DMS53 (cell line): Measurements from ENCODE around the gene PITPNC1.
"Not testable (repeated sequence)": the region's sequence is repeated elsewhere in the genome, so short reads cannot be mapped to it uniquely, and the experiment has no call there.

ENCODE experiments used
- DNase-seq: peaks from one replicate; lab custom pipeline; 2025; lab: John Stamatoyannopoulos, UW

The PITPNC1 gene

DNA sequence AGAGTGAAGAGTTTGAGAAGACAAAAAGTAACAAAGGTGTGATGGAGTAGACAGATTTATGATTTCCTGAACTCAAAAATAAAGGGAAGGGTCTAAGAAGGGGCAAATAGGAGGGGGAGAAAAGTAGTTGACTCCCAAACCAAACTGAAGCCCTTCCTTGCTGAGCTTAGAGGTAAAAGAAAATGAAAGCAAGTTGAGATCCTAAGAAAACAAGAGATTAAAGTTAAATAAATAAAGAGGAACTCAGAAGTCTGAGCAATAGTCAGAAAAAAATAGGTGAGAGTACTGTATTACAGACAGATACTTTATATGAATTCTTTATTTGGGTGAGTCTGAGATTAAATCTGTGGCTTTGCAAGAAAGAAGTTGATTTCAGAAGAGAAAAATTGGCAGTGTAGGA, 7.4 kb upstream of the PITPNC1 start:
- DNase-seq = no peak

DNA sequence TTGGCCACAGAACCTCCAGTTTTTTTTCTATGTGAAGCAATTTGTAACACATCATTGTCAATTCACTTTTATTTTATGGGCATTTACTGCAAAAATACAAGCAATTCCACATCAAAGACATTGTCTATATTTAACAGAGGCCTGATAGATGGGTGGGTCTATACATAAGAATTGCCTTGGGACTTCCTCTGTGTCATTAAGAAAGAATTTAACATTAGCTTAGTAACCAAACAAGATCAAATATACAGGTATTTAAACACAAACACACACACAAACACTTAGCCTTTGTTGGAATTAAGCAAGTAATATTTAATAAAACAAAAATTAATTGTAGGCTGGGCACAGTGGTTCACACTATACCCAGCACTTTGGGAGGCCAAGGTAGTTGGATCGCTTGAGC, 4.3 kb upstream of the PITPNC1 start:
- no peak for DNase-seq

DNA sequence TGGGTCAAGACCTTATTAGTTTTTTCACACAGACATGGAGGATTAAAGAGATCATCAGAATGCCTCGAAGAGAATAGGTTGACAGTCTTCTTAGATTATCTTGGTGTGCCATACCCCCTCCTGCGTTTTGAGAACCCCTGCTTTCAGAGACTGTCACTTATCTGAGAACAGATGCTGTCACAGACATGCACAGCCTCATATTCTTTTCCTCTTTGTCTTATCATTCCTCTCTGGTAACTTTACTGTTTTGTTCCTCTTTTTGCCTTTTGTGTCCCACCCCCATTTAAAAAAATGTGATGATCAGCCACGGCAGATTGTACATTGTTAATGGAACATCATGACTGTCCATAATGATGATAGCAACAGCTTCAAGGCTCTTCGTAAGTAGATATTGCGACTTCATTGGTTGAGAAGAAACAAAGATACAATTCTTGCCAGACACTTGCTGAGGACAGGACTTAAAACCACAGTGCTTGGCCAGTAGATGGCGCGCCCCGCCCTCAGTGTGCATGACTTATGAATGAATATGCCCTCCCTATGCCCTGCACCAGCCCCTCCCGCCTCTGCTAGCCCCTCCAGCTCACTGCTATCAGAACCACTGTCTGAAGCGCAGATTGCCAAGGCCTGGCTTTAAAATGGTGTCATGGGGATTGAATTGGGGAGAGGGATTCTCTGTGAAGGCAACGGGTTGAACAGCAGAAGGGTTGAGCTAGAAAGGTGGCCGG, 2.6 kb upstream of the PITPNC1 start:
- DNase-seq = peak; percentile 89

DNA sequence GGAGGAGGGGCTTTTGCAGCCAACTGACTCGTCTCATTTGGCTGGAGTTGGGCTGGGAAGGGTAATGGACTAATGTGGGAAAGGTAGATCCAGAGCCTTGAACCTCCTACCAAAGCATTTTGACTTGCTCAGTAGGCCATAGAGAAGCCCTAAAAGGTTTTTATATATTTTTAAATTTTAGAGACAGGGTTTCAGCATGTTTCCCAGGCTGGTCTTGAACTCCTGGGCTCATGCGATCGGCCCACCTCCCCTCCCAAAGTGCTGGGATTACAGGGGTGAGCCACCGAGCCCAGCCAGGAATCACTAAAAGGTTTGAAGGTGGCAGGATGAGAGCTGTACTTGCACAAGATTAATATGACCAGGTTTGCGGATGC, 2.0 kb upstream of the PITPNC1 start:
- DNase-seq = no peak

DNA sequence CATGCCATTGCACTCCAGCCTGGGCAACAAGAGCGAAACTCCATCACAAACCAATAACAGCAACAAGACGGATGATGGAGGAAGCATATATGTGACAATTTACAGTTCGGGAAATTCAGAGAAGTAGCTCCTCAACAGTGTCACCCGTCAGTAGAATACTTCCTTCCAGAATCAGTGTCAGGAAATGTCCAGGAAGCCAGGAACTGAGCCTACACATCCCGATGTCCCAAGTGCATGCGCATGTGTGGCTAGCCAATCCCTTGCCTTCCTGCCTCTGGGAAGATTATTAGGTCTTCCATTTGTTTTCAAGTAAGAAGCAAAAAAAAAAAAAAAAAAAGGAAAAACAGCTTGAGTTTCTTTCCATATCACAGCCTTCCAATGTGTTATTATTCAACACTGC, 1.4 kb upstream of the PITPNC1 start:
- no peak for DNase-seq

DNA sequence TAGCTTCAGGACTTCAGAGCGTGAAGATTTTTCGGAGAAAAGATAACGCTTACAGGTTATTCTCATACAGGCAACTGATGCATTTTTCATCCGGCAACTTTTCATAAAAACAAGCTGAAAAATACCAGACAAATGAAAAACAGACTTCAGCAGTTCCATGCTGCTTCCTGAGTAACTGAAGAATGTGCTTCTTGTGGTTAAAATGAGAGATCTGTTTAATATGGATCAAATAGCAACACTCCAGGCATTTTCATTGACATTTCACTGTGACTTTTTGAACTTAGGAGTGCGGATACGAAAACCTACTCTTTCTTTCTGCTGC, 705 bp upstream of the PITPNC1 start:
- no peak for DNase-seq

DNA sequence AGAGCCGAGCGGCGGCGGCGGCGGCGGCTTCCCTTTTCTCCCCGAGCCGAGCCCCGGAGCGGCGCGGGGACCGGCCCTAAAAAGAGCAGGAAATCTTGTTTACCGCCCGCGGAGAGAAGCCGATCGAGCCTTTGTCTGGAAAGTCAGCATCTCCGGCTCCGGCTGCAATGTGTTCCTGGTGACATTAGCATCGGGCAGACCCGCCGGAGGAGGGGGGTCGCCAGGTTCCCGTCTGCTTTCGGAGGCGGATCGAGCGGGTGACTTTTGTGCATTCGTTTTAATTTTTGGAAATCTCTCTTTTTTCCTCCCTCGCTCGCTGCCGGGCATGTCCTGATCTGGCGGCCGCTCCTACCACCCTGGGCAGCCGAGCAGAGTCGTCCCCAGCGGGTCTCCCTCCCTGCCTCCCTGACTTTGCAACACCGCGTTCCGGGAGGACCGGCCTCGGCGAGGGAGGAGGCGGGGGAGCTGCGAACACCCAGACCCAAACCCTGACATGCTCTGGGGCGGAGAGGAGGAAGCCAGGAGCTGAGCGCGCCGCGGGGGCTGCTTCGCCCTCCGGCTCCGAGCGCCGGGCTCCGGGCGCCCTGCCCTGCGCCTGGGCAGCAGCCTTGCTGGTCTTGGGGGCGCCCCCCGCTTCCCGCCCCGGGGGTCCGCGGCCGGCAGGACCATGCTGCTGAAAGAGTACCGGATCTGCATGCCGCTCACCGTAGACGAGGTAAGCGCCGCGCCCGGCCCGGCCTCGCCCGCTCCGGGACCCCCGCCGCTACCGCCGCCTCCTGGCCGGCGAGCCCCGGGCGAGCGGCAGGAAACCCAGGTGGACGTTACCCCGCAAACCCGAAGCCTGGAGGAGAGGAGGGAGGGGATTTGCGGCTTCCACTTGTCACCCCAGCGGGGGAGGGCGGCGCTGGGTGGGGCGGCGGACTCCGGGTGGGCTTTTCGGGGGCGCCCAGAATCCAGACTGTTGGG, 690 bp downstream of the PITPNC1 start:
- peak; percentile 70 for DNase-seq

DNA sequence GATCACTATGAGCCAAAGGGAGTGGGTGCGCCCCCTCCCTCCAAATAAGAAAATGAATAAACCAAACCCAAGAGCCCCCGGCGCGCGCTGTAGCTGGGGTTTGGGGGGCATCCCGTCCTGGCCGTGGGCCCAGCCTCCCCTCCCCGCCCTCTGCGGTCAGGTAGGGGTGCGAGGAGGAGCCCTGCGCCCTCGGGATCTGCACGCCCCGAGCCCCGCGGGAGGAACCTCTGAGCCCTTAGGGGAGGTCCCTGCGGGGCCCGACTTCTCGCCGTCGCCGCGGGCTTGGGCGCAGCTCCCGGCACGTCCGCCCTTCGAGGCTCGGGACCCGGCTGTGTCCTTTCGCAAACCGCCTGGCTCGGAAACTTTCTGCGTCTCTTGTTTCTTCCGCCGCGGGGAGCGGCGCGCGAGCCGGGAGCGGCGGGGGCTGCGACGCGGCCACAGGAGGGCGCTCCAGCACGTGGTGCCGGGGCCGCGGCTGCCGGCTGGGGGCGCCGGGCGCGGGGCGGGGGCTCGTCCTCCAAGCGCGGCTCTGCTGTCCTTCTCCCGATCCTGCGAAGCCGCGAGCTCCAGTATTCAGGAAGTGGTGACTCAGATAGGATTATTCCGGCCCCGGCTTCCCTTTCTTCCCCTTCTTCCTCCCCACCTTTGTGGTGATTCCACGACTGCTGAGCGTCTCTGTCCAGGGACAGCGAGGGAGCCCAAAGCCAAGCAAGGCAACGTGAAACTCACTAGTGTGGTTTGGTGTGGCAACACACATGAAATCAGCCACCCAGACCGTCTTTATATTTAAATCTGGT, 1.6 kb downstream of the PITPNC1 start:
- DNase-seq = peak; percentile 94

DNA sequence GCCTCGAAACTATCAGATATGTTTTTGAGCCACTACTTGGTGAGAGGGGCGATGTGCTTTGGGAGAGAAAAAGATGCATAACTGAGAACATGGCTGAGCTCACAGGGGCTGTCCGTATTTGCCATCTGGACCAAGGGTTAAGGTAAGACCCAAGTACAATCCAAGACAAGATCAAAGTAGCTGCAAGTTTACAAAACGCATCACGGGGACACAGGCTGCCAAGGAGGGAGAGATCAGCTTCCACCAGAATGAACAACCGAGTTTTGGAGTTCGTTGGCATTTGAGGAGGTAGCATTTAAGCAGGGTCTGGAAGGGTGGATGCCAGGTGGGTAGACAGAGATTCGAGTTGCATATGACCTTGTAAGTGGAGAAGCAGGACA, 2.2 kb downstream of the PITPNC1 start:
- no peak for DNase-seq

DNA sequence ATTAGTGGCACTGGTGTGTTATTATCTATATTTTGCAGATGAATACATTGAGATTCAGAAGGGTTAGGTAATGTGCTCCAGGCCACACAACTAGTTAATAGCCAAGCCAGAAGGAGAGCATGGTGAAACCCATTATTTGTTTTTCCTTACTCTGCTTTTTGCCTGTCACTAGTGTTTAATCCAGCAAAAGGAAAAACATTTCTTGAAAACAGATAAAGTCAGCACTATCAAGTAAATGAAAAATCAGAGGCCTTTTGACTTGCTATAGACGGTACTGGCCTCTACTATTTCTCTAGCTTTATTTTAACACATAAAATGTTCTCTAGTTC, 4.8 kb downstream of the PITPNC1 start:
- DNase-seq = no peak

DNA sequence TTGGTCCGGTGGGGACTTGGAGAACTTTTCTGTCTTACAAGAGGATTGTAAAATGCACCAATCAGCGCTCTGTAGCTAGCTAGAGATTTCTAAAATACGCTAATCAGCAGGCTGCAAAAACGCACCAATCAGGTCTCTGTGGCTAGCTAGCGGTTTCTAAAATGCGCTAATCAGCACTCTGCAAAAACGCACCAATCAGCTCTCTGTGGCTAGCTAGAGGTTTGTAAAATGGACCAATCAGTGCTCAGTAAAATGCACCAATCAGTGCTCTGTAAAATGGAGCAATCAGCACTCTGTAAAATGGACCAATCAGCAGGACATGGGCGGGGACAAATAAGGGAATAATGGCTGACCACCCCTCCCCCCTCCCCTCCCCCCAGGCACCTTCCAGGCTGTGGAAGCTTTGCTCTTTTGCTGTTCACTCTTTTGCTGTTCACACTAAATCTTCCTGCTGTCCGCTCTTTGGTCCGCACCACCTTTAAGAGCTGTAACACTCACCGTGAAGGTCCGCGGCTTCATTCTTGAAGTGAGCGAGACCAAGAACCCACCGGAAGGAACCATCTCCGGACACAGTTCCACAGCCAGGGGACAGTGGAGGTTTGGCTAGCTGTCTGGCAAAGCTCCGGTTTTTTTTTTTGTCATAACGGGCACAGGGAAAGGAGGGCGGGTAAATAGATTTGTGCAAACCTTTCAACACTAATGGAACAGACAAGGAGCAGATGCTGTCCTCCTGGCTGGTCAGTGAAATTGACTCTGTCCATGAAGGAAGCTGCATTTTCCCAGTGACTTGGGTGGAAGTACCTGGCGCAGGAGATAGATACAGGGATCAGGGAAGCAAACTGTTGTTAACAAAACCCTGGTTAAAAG, 8.3 kb downstream of the PITPNC1 start:
- DNase-seq = peak; percentile 21

DNA sequence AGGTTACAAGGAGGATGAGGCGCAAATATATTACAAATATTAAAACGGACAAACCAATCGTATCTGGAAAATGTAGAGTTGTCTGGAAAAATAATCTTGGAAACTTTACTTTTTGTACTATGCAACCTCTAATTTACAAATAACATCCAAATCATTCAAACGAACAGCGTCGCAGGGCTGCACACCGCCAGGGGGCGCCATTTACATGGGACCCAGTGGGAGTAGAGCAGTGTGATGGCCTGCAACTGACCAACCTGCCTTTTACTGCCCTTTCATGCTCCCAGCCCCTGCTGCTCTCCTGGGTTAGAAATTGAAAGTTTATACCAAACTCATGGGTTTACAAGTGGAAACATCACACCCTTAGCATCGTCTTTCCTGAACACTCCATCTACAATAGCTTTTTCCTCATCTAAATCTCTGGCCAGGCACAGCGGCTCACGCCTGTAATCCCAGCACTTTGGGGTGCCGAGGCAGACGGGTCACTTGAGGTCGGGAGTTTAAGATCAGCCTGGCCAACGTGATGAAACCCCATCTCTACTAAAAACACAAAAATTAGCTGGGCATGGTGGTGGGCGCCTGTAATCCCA, 10.0 kb downstream of the PITPNC1 start:
- DNase-seq = peak; percentile 75

DNA sequence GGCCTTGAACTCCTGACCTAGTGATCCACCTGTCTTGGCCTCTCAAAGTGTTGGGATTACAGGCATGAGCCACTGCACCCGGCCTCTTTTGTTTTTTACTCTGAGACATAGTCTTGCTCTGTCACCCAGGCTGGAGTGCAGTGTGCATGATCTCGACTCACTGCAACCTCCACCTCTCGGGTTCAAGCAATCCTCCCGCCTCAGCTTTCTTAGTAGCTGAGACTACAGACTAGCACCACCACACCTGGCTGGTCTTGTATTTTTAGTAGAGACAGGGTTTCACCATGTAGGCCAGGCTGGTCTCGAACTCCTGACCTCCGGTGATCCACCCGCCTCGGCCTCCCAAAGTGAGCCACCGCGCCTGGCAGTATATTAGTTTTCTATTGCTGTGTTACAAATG, 11.5 kb downstream of the PITPNC1 start:
- not testable (repeated sequence) for DNase-seq

DNA sequence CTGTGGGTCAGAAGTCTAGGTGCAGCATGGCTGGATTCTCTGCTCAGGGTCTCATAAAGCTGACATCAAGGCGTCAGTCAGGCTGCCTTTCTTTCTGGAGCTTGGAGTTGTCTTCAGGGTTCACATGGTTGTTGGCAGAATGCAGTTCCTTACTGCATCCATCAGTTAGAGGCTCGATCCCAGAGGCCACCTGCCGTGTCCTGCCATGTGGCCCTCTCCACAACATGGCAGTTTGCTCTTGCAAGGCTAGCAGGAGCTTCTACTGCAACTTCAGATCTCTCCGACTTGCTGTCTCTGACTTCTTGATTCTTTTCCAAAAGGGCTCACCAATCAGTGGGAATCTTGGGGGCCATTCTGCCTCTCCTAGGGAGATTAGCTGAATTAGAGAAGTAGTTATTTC, 11.9 kb downstream of the PITPNC1 start:
- peak; percentile 36 for DNase-seq

DNA sequence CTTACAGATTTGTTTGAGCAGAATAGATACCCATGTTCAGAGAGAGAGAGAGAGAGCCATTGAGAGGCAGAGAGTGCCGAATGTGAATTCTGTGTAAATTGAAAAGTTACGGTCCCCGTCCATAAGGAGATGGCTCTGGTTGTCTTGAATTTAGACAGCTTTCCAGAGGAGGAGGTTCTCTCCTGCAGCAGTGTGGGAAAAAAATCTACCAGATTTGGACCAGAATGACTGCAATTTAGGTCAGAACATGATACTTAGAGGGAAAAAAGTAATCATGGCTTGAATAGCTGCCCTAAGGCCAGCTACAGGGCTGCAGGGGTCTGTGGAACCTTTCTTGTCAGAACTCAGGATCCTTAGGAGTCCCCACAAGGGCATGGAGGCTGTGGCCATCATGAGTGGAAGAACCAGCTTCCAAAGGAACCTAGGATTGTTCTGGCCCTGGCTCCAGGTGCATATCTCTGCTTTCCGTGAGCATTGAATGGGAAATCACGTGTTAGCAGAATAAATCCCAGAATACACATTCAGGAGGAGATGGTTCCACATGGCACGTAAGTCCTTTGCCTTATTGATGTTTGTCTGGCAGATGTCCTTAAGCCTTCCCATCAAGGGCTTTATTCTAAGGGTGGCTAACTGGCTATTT, 13.0 kb downstream of the PITPNC1 start:
- peak; percentile 98 for DNase-seq

DNA sequence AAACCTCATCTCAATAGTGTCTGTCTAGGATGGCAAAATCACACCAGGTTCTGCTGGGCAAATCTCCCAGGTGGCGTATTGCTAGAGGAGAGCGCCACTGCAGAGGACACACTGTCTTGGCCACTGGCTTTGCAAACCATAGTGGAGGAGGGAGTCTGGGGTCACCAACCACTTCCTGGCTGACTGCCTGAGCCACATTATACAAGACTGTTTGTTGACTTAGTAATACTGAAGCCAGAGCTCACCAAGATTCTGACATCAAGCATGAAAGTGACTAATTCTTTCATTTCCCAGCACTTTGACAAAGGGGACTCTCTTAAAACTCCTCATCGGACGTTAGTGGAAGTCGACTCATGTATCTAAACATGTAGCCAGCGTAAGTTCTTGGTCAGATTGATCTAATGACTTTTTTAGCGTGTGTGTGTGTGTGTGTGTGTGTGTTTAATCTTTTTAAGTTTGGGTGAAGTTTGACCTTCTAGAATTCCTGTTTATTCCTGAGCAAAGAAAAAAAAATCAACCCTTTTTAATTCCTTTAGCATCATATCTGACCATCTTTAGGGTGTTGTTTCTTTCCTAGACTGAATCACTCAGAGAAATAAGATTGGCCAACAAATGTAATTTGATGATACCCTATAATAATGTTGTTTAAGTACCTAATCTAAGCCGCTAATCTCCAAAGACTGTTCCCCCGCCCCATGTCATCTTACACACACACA, 13.7 kb downstream of the PITPNC1 start:
- DNase-seq = peak; percentile 97

DNA sequence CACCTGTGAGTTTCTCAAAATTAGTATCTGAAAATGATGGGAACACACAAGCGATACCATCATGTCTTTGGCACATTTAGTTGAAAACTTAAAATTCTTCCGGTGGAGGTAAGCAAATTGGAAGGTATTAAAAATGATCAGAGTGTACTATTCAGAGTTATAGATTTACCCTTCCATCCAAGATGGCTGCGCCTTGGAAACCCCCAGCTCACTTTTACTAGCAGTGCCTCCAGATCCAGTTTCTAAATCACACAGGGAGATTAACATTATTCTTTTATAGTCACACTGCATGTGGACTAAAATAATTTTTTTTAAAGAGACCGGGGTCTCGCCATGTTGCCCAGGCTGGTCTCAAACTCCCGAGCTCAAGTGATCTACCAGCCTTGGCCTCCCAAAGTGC, 15.0 kb downstream of the PITPNC1 start:
- no peak for DNase-seq

DNA sequence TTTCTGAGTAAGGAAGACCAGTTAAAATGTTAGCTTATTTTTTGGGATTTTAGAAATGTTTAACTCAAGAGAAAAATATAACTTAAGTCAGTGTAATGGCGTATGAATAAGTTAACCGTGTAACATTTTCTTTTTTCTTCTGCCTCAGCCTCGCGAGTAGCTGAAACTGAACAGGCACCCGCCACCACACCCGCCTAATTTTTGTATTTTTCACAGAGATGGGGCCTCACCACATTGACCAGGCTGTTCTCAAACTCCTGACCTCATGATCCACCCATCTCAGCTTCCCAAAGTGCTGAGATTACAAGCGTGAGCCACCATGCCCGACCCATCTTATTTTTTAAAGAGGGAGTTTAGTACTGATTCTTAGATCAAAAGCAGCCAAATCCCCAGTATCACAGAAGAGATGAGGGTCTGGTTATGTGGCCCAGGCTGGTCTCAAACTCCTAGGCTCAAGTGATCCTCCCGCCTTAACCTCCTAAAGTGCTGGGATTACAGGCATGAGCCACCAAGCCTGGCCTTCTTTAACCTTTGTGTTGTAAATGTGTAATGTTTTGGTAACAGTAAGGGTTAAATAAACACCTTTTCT, 16.8 kb downstream of the PITPNC1 start:
- DNase-seq = no peak

DNA sequence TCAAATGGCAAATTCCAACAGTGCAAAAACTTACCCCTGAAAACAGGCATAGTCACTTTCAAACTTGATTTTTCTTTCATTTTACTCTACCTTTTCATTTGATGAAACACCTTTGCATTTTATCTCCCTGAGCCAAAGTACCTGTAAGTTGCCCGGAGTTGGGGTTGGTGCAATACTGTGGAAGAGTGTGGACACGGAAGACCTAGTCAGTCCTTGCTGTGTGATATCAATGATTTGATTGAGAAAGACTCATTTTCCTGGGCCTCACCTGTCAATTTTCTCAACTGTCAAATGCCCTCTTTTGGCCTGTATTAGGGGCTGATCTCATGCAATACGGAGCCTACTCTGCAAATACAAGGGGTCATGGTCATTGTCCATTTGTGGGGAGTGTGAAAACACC, 22.6 kb downstream of the PITPNC1 start:
- DNase-seq = no peak

DNA sequence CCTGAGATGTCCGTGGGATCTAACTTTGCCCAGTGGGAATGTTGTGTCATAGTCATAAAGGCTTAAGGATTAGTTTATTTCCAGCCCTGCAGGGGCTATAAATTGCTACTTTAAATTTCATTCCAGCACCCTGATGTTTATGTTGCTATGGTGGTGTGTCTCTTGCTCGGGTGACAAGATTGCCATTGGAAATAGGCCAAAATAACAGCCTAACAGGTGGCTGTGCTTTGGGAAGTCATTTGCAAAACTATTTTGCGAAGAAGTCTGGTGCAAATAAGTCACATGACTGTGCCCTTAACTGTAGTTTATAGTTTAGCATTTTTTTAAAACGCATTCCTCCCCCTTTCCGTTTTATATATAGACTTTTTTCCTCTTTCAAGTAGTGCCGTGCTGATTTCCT, 23.1 kb downstream of the PITPNC1 start:
- DNase-seq = no peak
